ENCODE results near the gene CIDEA. TPM values are rescaled to one million over a fixed set of nuclear protein-coding genes. Genes with fewer than 3 reads are reported as not detected.
A peak's percentile ranks its signal among the peaks of the same experiment; 100 is the strongest.

Gene CIDEA
- total RNA-seq, 1 experiment from 2014 or later, result not detected

- Histone ChIP-seq H3K79me2 (ENCODE audit: low read length) (0 out of 2 replicates have a peak, but pooled peaks cover 4% of the 10 kb centered on the region), H3K27ac (ENCODE audit: low read length) (no peak overlapping the region), H3K27me3 (ENCODE audit: low read length) (no peaks in the 10 kb centered on the region), H3K4me3 (ENCODE audit: low read length) (no peak overlapping the region), H3K4me1 (ENCODE audit: insufficient read depth, low read length) (no peaks in the 10 kb centered on the region), H3K9me2 (replicated peaks; ENCODE audit: low read length) (no peaks in the 10 kb centered on the region), H3K4me2 (ENCODE audit: low read length) (no peak overlapping the region), H4K20me1 (ENCODE audit: low read length) (no peaks in the 10 kb centered on the region), H2AFZ (ENCODE audit: low read length) (no peak overlapping the region), H3K9me3 (ENCODE audit: low read length) (no peaks in the 10 kb centered on the region), H3K9ac (ENCODE audit: low read length) (no peak overlapping the region), H3K36me3 (ENCODE audit: low read depth, low read length) (no peaks in the 10 kb centered on the region; the same call in 1 of the 2 replicates), H3F3A (ENCODE audit: low read length, unreplicated experiment) (no peaks in the 10 kb centered on the region)
- DNase-seq (no peak), ATAC-seq (peak; percentile 39)
- no TSS peak for BruUV-seq (replicated peaks)
- no peak for TF ChIP-seq EZH2 (IDR thresholded peaks at IDR 0.05; ENCODE audit: low read length, unreplicated experiment)
- no peak for TF ChIP-seq EZH2phosphoT487 (IDR thresholded peaks at IDR 0.05; ENCODE audit: borderline replicate concordance, low read length)
- TF ChIP-seq, protein P1, sequence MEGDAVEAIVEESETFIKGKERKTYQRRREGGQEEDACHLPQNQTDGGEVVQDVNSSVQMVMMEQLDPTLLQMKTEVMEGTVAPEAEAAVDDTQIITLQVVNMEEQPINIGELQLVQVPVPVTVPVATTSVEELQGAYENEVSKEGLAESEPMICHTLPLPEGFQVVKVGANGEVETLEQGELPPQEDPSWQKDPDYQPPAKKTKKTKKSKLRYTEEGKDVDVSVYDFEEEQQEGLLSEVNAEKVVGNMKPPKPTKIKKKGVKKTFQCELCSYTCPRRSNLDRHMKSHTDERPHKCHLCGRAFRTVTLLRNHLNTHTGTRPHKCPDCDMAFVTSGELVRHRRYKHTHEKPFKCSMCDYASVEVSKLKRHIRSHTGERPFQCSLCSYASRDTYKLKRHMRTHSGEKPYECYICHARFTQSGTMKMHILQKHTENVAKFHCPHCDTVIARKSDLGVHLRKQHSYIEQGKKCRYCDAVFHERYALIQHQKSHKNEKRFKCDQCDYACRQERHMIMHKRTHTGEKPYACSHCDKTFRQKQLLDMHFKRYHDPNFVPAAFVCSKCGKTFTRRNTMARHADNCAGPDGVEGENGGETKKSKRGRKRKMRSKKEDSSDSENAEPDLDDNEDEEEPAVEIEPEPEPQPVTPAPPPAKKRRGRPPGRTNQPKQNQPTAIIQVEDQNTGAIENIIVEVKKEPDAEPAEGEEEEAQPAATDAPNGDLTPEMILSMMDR (conservative IDR thresholded peaks at IDR 0.05; ENCODE audit: low read depth, low read length), result no peak
- intact Hi-C loops (cut with micrococcal nuclease), result no loop called here
- CTCF ChIA-PET, result interaction anchor here (1.6 kb wide), 1 partner anchor 46 kb away, joined by 5 read pairs; no protein-coding TSS in a partner anchor
- POLR2A ChIA-PET (ENCODE audit: unreplicated experiment), result interaction anchor here (0.6 kb wide), 1 partner anchor 16 kb away, joined by 3 read pairs; no protein-coding TSS in a partner anchor
Measured at GRCh38 chr18:12318334-12318697, 64.2 kb downstream of the CIDEA start.

GRCh38 chr18:12318857-12319256 lies 64.7 kb downstream of the CIDEA start:
- intact Hi-C loops (cut with micrococcal nuclease), result no loop called here
- H2AFZ ChIP-seq (ENCODE audit: low read length), result no peak overlapping the region
- no peak overlapping the region for H3K27ac ChIP-seq (ENCODE audit: low read length)
- ATAC-seq, result no peak
- H3K36me3 ChIP-seq (ENCODE audit: low read depth, low read length), result no peaks in the 10 kb centered on the region; the same call in 1 of the 2 replicates
- H3K4me3 ChIP-seq (ENCODE audit: low read length), result no peak overlapping the region
- CTCF ChIA-PET, result interaction anchor here (1.6 kb wide), 1 partner anchor 47 kb away, joined by 5 read pairs; no protein-coding TSS in a partner anchor
- H3F3A ChIP-seq (ENCODE audit: low read length, unreplicated experiment), result no peaks in the 10 kb centered on the region
- no peak overlapping the region for H3K4me2 ChIP-seq (ENCODE audit: low read length)
- H4K20me1 ChIP-seq (ENCODE audit: low read length), result no peaks in the 10 kb centered on the region
- POLR2A ChIA-PET (ENCODE audit: unreplicated experiment), result interaction anchor here (0.5 to 0.6 kb wide), 2 partner anchors 16 to 427 kb away, joined by 3 to 7 read pairs; no protein-coding TSS in a partner anchor
- no peaks in the 10 kb centered on the region for H3K4me1 ChIP-seq (ENCODE audit: insufficient read depth, low read length)
- no TSS peak for BruUV-seq (replicated peaks)
- no peaks in the 10 kb centered on the region for H3K9me2 ChIP-seq (replicated peaks; ENCODE audit: low read length)
- TF ChIP-seq EZH2 (IDR thresholded peaks at IDR 0.05; ENCODE audit: low read length, unreplicated experiment), result no peak
- TF ChIP-seq, protein P1 (conservative IDR thresholded peaks at IDR 0.05; ENCODE audit: low read depth, low read length), result no peak
- no peak for TF ChIP-seq EZH2phosphoT487 (IDR thresholded peaks at IDR 0.05; ENCODE audit: borderline replicate concordance, low read length)
- no peak overlapping the region for H3K9ac ChIP-seq (ENCODE audit: low read length)
- no peak for DNase-seq
- H3K9me3 ChIP-seq (ENCODE audit: low read length), result no peaks in the 10 kb centered on the region
- H3K27me3 ChIP-seq (ENCODE audit: low read length), result no peaks in the 10 kb centered on the region
- H3K79me2 ChIP-seq (ENCODE audit: low read length), result 0 out of 2 replicates have a peak, but pooled peaks cover 4% of the 10 kb centered on the region

GRCh38 chr18:12321333-12321732 lies 67.2 kb downstream of the CIDEA start:
- Histone ChIP-seq H3K9me3 (ENCODE audit: low read length) (no peaks in the 10 kb centered on the region), H3F3A (ENCODE audit: low read length, unreplicated experiment) (no peaks in the 10 kb centered on the region), H3K9me2 (replicated peaks; ENCODE audit: low read length) (no peaks in the 10 kb centered on the region), H2AFZ (ENCODE audit: low read length) (no peak overlapping the region), H3K79me2 (ENCODE audit: low read length) (0 out of 2 replicates have a peak, but pooled peaks cover 4% of the 10 kb centered on the region), H3K36me3 (ENCODE audit: low read depth, low read length) (peaks cover 15% of the 10 kb centered on the region), H4K20me1 (ENCODE audit: low read length) (no peaks in the 10 kb centered on the region), H3K4me1 (ENCODE audit: insufficient read depth, low read length) (no peaks in the 10 kb centered on the region), H3K9ac (ENCODE audit: low read length) (no peak overlapping the region), H3K27me3 (ENCODE audit: low read length) (no peaks in the 10 kb centered on the region), H3K4me3 (ENCODE audit: low read length) (no peak overlapping the region), H3K4me2 (ENCODE audit: low read length) (no peak overlapping the region), H3K27ac (ENCODE audit: low read length) (no peak overlapping the region)
- ATAC-seq (no peak), DNase-seq (no peak)
- CTCF ChIA-PET, result interaction anchor here (0.7 kb wide), 1 partner anchor 35 kb away, joined by 3 read pairs; no protein-coding TSS in a partner anchor
- intact Hi-C loops (cut with micrococcal nuclease), result no loop called here
- TF ChIP-seq EZH2 (IDR thresholded peaks at IDR 0.05; ENCODE audit: low read length, unreplicated experiment) (no peak), EZH2phosphoT487 (IDR thresholded peaks at IDR 0.05; ENCODE audit: borderline replicate concordance, low read length) (no peak)
- TF ChIP-seq, protein P1 (conservative IDR thresholded peaks at IDR 0.05; ENCODE audit: low read depth, low read length), result no peak
- BruUV-seq (replicated peaks), result no TSS peak
- POLR2A ChIA-PET (ENCODE audit: unreplicated experiment), result no interaction called here

All from PC-3 (cell line).